Tibial nerve (tissue), 4 donors: ENCODE results near the gene PITRM1. TPM values are rescaled to one million over a fixed set of nuclear protein-coding genes. Genes with fewer than 3 reads are reported as not detected.

Source experiments
- DNase-seq, 2 donors: peaks; one replicate each; pipeline ENCODE4 v3.0.0-alpha.2; 2019; ENCODE audit warnings: low spot score in 2 of 2
- H3K27ac ChIP-seq, 4 donors: fragments of 200-600 bp; sonication (generic) in 3 of 4; one replicate each; pipeline ENCODE4 v1.5.1; 2017 to 2019; ENCODE audit warnings: mild to moderate bottlenecking in 1 of 4
- H3K27me3 ChIP-seq, 2 donors: fragments of 200-600 bp; sonication (generic) in 1 of 2; one replicate each; pipeline versions ENCODE4 v1.5.1 to v1.6.0; 2017 to 2019
- H3K36me3 ChIP-seq, 3 donors: fragments of 200-600 bp; sonication (generic); one replicate each; pipeline ENCODE4 v1.5.1; 2018 to 2019
- H3K4me1 ChIP-seq, 4 donors: fragments of 200-600 bp; sonication (generic) in 3 of 4; one replicate each; pipeline ENCODE4 v1.5.1; 2017 to 2019
- H3K4me3 ChIP-seq, 4 donors: fragments of 200-600 bp; sonication (generic) in 3 of 4; one replicate each; pipeline ENCODE4 v1.5.1; 2017 to 2019; ENCODE audit warnings: mild to moderate bottlenecking in 1 of 4, moderate library complexity in 1 of 4
- H3K9me3 ChIP-seq, 4 donors: fragments of 200-600 bp; sonication (generic) in 3 of 4; one replicate each; pipeline ENCODE4 v1.5.1; 2017 to 2019
- EP300 ChIP-seq, 2 donors: sonication (generic); formaldehyde crosslinking; IDR thresholded peaks; one replicate each; pipeline ENCODE4 v1.6.1; 2017; ENCODE audit warnings: antibody characterized with exemption in 2 of 2, mild to moderate bottlenecking in 1 of 2
- POLR2A ChIP-seq, 2 donors: fragments of 450-650 bp; IDR thresholded peaks; one replicate each; pipeline ENCODE4 v1.6.1; 2017; ENCODE audit warnings: antibody characterized with exemption in 2 of 2, mild to moderate bottlenecking in 2 of 2, moderate library complexity in 2 of 2
- WGBS, 2 donors: methylation state at CpG; one replicate each; pipeline ENCODE4 v1.1.5; 2018; 5-methylcytosine and 5-hydroxymethylcytosine counted together
- total RNA-seq, 4 donors: library from RNA; depleted of rRNA; stranded (reverse); fragments of >200 nt; gene quantifications; one replicate each; pipeline ENCODE4 v1.1.0, GENCODE V29; 2016
- TF ChIP-seq, protein P1 (sequence below), 5 experiments: fragments of 200-600 bp in 3 of 5; fragments of 450-650 bp in 2 of 5; sonication (generic) in 3 of 5; IDR thresholded peaks; one replicate each; pipeline ENCODE4 v1.5.1; 2016 to 2019; ENCODE audit warnings: antibody characterized with exemption in 5 of 5, mild to moderate bottlenecking in 3 of 5, moderate library complexity in 2 of 5

The PITRM1 gene
- total RNA-seq, 4 donors from 2014 or later, result 55.5 to 83.7 (median 59.7) TPM

DNA sequence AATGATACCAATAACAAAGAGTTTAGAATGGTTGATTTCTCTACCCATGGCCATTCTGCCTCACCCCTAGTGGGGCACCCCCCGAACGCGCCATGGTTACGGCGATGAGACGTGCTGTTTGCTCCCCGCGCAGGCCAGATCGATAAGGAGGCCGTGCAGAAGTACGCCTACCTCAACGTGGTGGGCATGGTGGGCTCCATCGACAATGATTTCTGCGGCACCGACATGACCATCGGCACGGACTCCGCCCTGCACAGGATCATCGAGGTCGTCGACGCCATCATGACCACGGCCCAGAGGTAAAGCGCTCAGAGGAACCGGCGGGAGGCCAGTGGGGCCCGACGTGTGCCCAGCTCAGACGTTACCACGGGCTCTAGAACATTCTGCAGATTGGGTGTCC, 68.9 kb downstream of the PITRM1 start:
- WGBS, 2 donors, result 92 to 94% methylated on average over 29 to 30 of the region's 30 CpGs
- peak overlapping the region in 1 of 4 donors; percentile 57 for H3K27ac ChIP-seq
- H3K9me3 ChIP-seq, result no peaks in the 10 kb centered on the region
- H3K4me1 ChIP-seq, result peaks cover 0 to 12% (median 0%) of the 10 kb centered on the region in 4 donors
- H3K27me3 ChIP-seq, result no peaks in the 10 kb centered on the region
- TF ChIP-seq POLR2A (IDR thresholded peaks at IDR 0.05), result no peak
- TF ChIP-seq EP300 (IDR thresholded peaks at IDR 0.05), result no peak
- TF ChIP-seq, protein P1, sequence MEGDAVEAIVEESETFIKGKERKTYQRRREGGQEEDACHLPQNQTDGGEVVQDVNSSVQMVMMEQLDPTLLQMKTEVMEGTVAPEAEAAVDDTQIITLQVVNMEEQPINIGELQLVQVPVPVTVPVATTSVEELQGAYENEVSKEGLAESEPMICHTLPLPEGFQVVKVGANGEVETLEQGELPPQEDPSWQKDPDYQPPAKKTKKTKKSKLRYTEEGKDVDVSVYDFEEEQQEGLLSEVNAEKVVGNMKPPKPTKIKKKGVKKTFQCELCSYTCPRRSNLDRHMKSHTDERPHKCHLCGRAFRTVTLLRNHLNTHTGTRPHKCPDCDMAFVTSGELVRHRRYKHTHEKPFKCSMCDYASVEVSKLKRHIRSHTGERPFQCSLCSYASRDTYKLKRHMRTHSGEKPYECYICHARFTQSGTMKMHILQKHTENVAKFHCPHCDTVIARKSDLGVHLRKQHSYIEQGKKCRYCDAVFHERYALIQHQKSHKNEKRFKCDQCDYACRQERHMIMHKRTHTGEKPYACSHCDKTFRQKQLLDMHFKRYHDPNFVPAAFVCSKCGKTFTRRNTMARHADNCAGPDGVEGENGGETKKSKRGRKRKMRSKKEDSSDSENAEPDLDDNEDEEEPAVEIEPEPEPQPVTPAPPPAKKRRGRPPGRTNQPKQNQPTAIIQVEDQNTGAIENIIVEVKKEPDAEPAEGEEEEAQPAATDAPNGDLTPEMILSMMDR (IDR thresholded peaks at IDR 0.05), result no peak
- H3K36me3 ChIP-seq, result peaks cover 0 to 18% (median 0%) of the 10 kb centered on the region in 3 donors
- no peak for DNase-seq
- no peak overlapping the region for H3K4me3 ChIP-seq

DNA sequence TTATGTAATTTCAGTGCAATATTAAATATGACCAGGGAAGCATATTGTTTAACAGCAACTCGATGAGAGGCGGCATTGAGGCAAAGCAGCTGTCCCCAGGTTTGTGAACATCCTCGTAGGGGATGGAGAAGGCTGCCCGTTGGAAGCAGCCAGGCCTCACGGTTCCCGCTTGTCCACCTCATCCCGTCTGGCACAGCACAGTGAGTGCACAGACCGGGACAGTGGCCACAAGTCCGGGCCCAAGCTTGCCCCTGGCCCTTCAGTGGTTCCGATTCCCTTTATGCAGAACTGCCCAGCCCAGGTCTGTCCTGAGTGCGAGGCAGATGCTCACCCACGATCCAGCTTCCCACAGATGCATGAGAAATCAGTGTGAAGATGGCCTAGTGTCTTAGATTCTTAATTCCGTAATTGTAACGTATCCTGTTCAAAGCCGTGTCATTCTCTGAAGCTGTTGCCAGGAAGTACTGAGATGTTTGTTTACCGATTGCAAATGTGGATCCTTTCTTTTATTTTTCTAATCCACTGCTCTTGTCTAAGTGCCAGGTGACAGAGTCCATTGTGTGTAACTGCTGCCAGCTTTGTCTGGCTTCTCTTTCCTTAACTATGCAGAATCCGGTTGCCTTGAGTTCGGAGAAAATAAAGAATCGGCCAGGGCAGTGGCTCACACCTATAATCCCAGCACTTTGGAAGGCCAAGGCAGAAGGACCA, 69.7 kb downstream of the PITRM1 start:
- 70 to 77% methylated on average over 19 of the region's 19 CpGs for WGBS, 2 donors
- TF ChIP-seq, protein P1 (IDR thresholded peaks at IDR 0.05), result no peak
- TF ChIP-seq POLR2A (IDR thresholded peaks at IDR 0.05) (no peak), EP300 (IDR thresholded peaks at IDR 0.05) (no peak)
- Histone ChIP-seq H3K4me3 (no peak overlapping the region), H3K9me3 (no peaks in the 10 kb centered on the region), H3K27ac (peak overlapping the region in 1 of 4 donors; percentile 57), H3K27me3 (no peaks in the 10 kb centered on the region), H3K4me1 (peaks cover 0 to 8% (median 0%) of the 10 kb centered on the region in 4 donors), H3K36me3 (peaks cover 0 to 15% (median 0%) of the 10 kb centered on the region in 3 donors)
- no peak for DNase-seq

DNA sequence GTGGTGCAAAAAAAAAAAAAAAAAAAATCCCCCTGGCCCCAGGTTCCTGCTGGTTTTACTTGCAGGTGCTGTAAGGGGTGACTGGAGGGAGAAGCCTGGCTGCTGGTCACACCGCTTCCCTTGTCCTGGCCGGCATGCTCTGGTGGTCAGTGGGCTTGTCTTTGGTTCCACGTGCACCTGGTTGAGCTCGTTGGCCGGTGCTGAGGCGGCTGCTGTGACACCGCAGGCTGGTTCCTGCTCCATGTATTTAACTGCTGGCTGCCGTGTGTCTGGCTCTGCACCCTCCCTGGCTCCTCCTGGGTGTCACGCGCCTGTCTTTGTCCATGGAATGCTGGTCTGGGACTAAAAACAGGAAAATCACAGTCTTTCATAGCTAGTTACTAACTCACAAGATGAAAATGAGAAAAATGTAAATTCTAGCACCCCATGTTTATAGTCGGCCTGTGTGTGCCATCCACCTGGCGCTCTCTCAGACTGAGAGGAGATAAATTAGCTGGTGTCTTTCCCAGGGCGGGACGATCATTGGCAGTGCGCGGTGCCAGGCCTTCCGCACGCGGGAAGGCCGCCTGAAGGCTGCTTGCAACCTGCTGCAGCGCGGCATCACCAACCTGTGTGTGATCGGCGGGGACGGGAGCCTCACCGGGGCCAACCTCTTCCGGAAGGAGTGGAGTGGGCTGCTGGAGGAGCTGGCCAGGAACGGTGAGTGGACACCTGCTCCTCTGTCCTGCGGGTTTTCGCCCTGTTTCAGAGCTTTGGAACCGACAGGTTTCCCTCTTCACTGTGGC, 71.5 kb downstream of the PITRM1 start:
- Histone ChIP-seq H3K9me3 (no peaks in the 10 kb centered on the region), H3K27ac (no peak overlapping the region), H3K4me3 (no peak overlapping the region), H3K36me3 (peaks cover 0 to 15% (median 0%) of the 10 kb centered on the region in 3 donors), H3K4me1 (peaks cover 0 to 6% (median 3%) of the 10 kb centered on the region in 4 donors), H3K27me3 (no peaks in the 10 kb centered on the region)
- 95% methylated on average over 31 of the region's 31 CpGs for WGBS, 2 donors
- no peak for TF ChIP-seq EP300 (IDR thresholded peaks at IDR 0.05)
- no peak for DNase-seq

DNA sequence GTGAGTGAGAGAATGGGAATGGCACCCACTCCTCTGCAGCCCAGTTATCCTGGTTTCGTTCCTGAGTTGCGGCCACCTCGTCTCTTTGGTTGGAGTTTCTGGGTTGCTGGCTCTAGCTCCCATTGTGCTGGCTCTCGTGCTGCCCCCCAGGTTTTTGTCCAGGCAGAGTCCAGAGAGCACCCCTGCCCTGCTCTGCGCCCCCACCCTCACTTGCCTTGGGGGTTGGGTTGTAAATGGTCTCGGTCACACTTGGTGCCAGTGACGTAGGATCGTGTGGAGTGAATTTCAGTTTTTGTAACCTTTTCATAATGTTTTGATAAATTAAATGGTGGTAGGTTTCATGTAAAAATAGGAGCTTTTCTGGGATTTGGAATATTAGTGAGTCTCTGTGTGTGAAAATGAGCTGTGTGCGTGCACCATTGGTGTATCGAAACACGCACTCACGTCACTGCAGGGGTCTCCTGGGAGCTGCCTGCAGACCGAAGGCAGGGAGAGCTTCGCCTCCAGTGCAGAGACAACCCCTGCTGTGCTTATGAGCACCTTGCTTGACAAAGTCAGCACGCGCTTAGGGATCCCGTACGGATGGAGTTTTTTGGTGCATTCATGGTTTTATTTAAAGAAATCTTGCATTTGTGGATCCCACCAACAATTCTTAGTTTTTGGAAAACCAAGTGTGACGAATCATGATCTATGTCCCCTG, 72.3 kb downstream of the PITRM1 start:
- peaks cover 0 to 14% (median 6%) of the 10 kb centered on the region in 4 donors for H3K4me1 ChIP-seq
- peaks cover 0 to 11% (median 0%) of the 10 kb centered on the region in 3 donors for H3K36me3 ChIP-seq
- no peak overlapping the region for H3K27ac ChIP-seq
- DNase-seq, result no peak
- no peaks in the 10 kb centered on the region for H3K27me3 ChIP-seq
- no peak overlapping the region for H3K4me3 ChIP-seq
- WGBS, 2 donors, result 89 to 93% methylated on average over 19 of the region's 19 CpGs
- TF ChIP-seq, protein P1 (IDR thresholded peaks at IDR 0.05), result no peak
- TF ChIP-seq EP300 (IDR thresholded peaks at IDR 0.05), result no peak
- no peak for TF ChIP-seq POLR2A (IDR thresholded peaks at IDR 0.05)
- no peaks in the 10 kb centered on the region for H3K9me3 ChIP-seq

DNA sequence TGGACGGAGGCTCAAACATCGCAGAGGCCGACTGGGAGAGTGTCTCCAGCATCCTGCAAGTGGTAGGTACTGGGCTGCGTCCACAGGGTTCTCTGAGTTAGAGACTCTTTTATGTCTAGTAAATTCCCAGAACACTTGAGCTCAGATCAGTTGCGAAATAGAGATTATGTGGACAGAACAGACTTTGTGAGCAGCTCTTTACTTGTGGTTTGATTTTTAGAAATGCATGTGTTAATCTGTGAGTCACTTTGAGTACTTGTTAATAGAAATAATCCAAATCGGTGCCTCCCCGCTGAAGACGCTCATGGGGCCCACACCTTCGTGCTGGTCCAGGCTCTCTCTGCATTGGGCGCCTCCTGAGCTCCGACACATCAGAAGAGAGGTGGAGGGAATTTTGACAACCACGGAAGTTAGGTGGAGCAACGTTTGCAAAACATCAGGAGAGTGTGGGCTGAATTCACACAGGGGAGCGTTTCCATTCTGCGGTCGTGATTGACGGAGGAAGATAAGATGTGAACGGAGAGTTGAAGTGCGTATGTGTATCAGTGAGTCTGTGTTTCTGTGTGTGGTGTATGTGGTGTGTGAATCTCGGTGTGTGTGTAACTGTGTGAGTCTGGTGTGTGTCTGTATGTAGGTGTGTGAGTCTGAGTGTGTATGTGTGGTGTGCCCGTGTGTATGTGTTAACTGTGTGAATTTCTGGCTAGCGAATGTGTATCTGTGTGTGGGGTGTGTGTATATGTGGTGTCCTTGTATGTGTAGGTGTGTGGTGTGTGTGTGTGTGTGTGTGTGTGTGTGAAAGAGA, 73.1 kb downstream of the PITRM1 start:
- Histone ChIP-seq H3K27me3 (no peaks in the 10 kb centered on the region), H3K27ac (no peak overlapping the region), H3K4me1 (peaks cover 0 to 21% (median 9%) of the 10 kb centered on the region in 4 donors), H3K9me3 (no peaks in the 10 kb centered on the region), H3K4me3 (no peak overlapping the region), H3K36me3 (peaks cover 0 to 11% (median 0%) of the 10 kb centered on the region in 3 donors)
- DNase-seq, result no peak
- TF ChIP-seq POLR2A (IDR thresholded peaks at IDR 0.05), result no peak
- TF ChIP-seq, protein P1 (IDR thresholded peaks at IDR 0.05), result no peak
- TF ChIP-seq EP300 (IDR thresholded peaks at IDR 0.05), result no peak
- 85 to 86% methylated on average over 22 of the region's 22 CpGs for WGBS, 2 donors
